ENCODE measurements around the gene ANKRD53.

DNA sequence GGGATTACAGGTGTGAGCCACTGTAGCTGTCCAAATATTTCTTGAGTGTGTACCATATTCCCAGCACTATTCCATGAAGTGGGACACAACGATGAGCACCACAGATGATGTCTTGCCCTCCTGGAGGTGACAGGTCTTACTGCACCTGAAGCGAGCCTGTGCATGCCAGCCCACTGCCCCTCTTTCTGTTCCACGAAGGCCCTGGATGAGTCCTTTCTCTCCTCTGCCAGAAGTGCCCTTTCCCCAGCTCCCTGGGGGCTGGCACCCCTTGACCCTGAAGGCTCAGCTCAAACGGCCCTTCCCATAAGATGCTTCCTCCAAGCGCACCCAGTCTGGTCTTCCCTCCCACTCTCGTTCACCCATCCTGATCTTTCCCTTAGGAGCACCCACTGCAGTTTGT, 37.2 kb upstream of the ANKRD53 start:
- TF ChIP-seq, protein P1, sequence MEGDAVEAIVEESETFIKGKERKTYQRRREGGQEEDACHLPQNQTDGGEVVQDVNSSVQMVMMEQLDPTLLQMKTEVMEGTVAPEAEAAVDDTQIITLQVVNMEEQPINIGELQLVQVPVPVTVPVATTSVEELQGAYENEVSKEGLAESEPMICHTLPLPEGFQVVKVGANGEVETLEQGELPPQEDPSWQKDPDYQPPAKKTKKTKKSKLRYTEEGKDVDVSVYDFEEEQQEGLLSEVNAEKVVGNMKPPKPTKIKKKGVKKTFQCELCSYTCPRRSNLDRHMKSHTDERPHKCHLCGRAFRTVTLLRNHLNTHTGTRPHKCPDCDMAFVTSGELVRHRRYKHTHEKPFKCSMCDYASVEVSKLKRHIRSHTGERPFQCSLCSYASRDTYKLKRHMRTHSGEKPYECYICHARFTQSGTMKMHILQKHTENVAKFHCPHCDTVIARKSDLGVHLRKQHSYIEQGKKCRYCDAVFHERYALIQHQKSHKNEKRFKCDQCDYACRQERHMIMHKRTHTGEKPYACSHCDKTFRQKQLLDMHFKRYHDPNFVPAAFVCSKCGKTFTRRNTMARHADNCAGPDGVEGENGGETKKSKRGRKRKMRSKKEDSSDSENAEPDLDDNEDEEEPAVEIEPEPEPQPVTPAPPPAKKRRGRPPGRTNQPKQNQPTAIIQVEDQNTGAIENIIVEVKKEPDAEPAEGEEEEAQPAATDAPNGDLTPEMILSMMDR (IDR thresholded peaks at IDR 0.05; ENCODE audit: extremely low read depth in 1 of 2, insufficient read depth in 1 of 2, low read depth in 1 of 2, low read length in 2 of 2): no peak
- TF ChIP-seq POLR2AphosphoS5 (IDR thresholded peaks at IDR 0.05; ENCODE audit: insufficient read depth, low read depth, low read length) (no peak), POLR2A (IDR thresholded peaks at IDR 0.05; ENCODE audit: low read depth, low read length) (no peak)

Data from endothelial cell of umbilical vein (primary cell).